Smooth muscle cell (in vitro differentiated cells): ENCODE data around the gene VEGFD. TPM values are rescaled to one million over a fixed set of nuclear protein-coding genes. Genes with fewer than 3 reads are reported as not detected.
"Not testable (repeated sequence)": the region's sequence is repeated elsewhere in the genome, so short reads cannot be mapped to it uniquely, and the experiment has no call there.

Experiments used
- DNase-seq: peaks from one replicate; lab custom pipeline; 2025; ENCODE audit not compliant: unreplicated experiment; lab: John Stamatoyannopoulos, UW
- H2AFZ ChIP-seq: fragments of 200-600 bp; sonication (generic); 2 replicates; pipeline ENCODE4 v1.6.0; 2016; ENCODE audit warnings: antibody characterized with exemption, low read depth, mild to moderate bottlenecking
- H3F3A ChIP-seq: fragments of 200-600 bp; sonication (generic); 2 replicates; pipeline ENCODE4 v1.6.0; 2017; ENCODE audit warnings: antibody characterized with exemption, low read depth
- H3K27ac ChIP-seq: fragments of 200-600 bp; sonication (generic); 2 replicates; pipeline ENCODE4 v1.5.1; 2016; ENCODE audit warnings: low read depth, mild to moderate bottlenecking
- H3K27me3 ChIP-seq: fragments of 200-600 bp; sonication (generic); 2 replicates; pipeline ENCODE4 v1.6.1; 2016; ENCODE audit warnings: low read depth, mild to moderate bottlenecking
- H3K36me3 ChIP-seq: fragments of 200-600 bp; sonication (generic); 2 replicates; pipeline ENCODE4 v1.5.1; 2016; ENCODE audit warnings: low read depth
- H3K4me1 ChIP-seq: fragments of 200-600 bp; sonication (generic); 2 replicates; pipeline ENCODE4 v1.5.1; 2016; ENCODE audit warnings: low read depth
- H3K4me2 ChIP-seq: fragments of 200-600 bp; sonication (generic); 2 replicates; pipeline ENCODE4 v1.6.0; 2016; ENCODE audit warnings: mild to moderate bottlenecking
- H3K4me3 ChIP-seq: fragments of 200-600 bp; sonication (generic); 2 replicates; pipeline ENCODE4 v1.5.1; 2016; ENCODE audit warnings: mild to moderate bottlenecking
- H3K79me2 ChIP-seq: fragments of 200-600 bp; sonication (generic); 2 replicates; pipeline ENCODE4 v1.6.0; 2016; ENCODE audit warnings: low read depth, mild to moderate bottlenecking
- H3K9ac ChIP-seq: fragments of 200-600 bp; sonication (generic); 2 replicates; pipeline ENCODE4 v1.6.0; 2016; ENCODE audit warnings: low read depth
- H3K9me3 ChIP-seq: fragments of 200-600 bp; sonication (generic); replicated peaks from 2 replicates; pipeline ENCODE4 v1.5.1; 2016; ENCODE audit warnings: low read depth
- H4K20me1 ChIP-seq: fragments of 200-600 bp; sonication (generic); 2 replicates; pipeline ENCODE4 v1.6.0; 2016; ENCODE audit warnings: low read depth
- WGBS: methylation state at CpG from one replicate; pipeline ENCODE4 v1.1.7; 2016; ENCODE audit warnings: low lambda C conversion rate; 5-methylcytosine and 5-hydroxymethylcytosine counted together
- polyA plus RNA-seq: library from polyadenylated mRNA; unstranded; fragments of >200 nt; fragmentation: Nextera tagmentation; extraction: Ambion mirVana; gene quantifications from 2 replicates; pipeline ENCODE4 v1.2.1, GENCODE V29; 2016
- total RNA-seq: library from RNA; depleted of rRNA; stranded (reverse); fragments of >200 nt; gene quantifications from 2 replicates; pipeline ENCODE4 v1.2.3, GENCODE V29; 2014
- TF ChIP-seq, protein P1 (sequence below): fragments of 200-600 bp; sonication (generic); IDR thresholded peaks from 2 replicates; pipeline ENCODE4 v1.5.1; 2017; ENCODE audit warnings: borderline replicate concordance, mild to moderate bottlenecking, antibody characterized with exemption; ENCODE audit not compliant: insufficient read depth, poor library complexity, severe bottlenecking

The VEGFD gene
- total and polyA plus RNA-seq, 2 experiments from 2014 or later: 0.38 TPM; not detected in 1

- no peak overlapping the region for H2AFZ ChIP-seq
- H3K27me3 ChIP-seq: no peaks in the 10 kb centered on the region
- no peaks in the 10 kb centered on the region for H3K4me1 ChIP-seq
- H3K4me3 ChIP-seq: no peak overlapping the region
- TF ChIP-seq, protein P1, sequence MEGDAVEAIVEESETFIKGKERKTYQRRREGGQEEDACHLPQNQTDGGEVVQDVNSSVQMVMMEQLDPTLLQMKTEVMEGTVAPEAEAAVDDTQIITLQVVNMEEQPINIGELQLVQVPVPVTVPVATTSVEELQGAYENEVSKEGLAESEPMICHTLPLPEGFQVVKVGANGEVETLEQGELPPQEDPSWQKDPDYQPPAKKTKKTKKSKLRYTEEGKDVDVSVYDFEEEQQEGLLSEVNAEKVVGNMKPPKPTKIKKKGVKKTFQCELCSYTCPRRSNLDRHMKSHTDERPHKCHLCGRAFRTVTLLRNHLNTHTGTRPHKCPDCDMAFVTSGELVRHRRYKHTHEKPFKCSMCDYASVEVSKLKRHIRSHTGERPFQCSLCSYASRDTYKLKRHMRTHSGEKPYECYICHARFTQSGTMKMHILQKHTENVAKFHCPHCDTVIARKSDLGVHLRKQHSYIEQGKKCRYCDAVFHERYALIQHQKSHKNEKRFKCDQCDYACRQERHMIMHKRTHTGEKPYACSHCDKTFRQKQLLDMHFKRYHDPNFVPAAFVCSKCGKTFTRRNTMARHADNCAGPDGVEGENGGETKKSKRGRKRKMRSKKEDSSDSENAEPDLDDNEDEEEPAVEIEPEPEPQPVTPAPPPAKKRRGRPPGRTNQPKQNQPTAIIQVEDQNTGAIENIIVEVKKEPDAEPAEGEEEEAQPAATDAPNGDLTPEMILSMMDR: no peak
- no peaks in the 10 kb centered on the region for H4K20me1 ChIP-seq
- no peaks in the 10 kb centered on the region for H3K79me2 ChIP-seq
- H3K27ac ChIP-seq: no peak overlapping the region
- no peak overlapping the region for H3K9ac ChIP-seq
- 88% methylated on average over 3 of the region's 3 CpGs for WGBS
- H3K36me3 ChIP-seq: no peaks in the 10 kb centered on the region
- H3F3A ChIP-seq: no peaks in the 10 kb centered on the region
- H3K9me3 ChIP-seq: no peaks in the 10 kb centered on the region
- H3K4me2 ChIP-seq: no peak overlapping the region
- no peak for DNase-seq
Measured at GRCh38 chrX:15311119-15311518, 73.1 kb downstream of the VEGFD start.

GRCh38 chrX:15310117-15310516 is 74.1 kb downstream of the VEGFD start:
- Histone ChIP-seq H3K9ac (no peak overlapping the region), H3F3A (no peaks in the 10 kb centered on the region), H3K27me3 (no peaks in the 10 kb centered on the region), H3K4me2 (no peak overlapping the region), H3K4me1 (no peaks in the 10 kb centered on the region), H3K36me3 (no peaks in the 10 kb centered on the region), H3K9me3 (no peaks in the 10 kb centered on the region), H2AFZ (no peak overlapping the region), H3K27ac (no peak overlapping the region), H4K20me1 (no peaks in the 10 kb centered on the region), H3K4me3 (no peak overlapping the region), H3K79me2 (no peaks in the 10 kb centered on the region)
- TF ChIP-seq, protein P1: no peak
- WGBS: 82% methylated on average over 3 of the region's 3 CpGs
- no peak for DNase-seq

- WGBS: 66% methylated on average over 3 of the region's 3 CpGs
- not testable (repeated sequence) for H2AFZ ChIP-seq, H4K20me1 ChIP-seq, H3K9me3 ChIP-seq, H3K4me2 ChIP-seq, H3K36me3 ChIP-seq, H3K27me3 ChIP-seq, H3K4me1 ChIP-seq, H3K9ac ChIP-seq, H3K79me2 ChIP-seq, H3K27ac ChIP-seq, DNase-seq, H3F3A ChIP-seq, H3K4me3 ChIP-seq
Measured at GRCh38 chrX:15305899-15306298, 78.3 kb downstream of the VEGFD start.

GRCh38 chrX:15301924-15302323 is 82.3 kb downstream of the VEGFD start:
- Histone ChIP-seq H3K4me3 (no peak overlapping the region), H3K4me1 (no peaks in the 10 kb centered on the region), H3K79me2 (no peaks in the 10 kb centered on the region), H3K9ac (no peak overlapping the region), H3K36me3 (no peaks in the 10 kb centered on the region), H3F3A (no peaks in the 10 kb centered on the region), H3K9me3 (no peaks in the 10 kb centered on the region), H3K4me2 (no peak overlapping the region), H4K20me1 (no peaks in the 10 kb centered on the region), H3K27ac (no peak overlapping the region), H2AFZ (no peak overlapping the region), H3K27me3 (no peaks in the 10 kb centered on the region)
- DNase-seq: no peak
- TF ChIP-seq, protein P1: no peak
- 45% methylated on average over 4 of the region's 4 CpGs for WGBS
